GM12872 (cell line): ENCODE results near the gene CENPI.

ENCODE experiments used
- CTCF ChIP-seq: IDR thresholded peaks from 3 replicates; pipeline ENCODE4 v1.5.1; 2011; ENCODE audit warnings: low read depth, mild to moderate bottlenecking, low read length, moderate library complexity; ENCODE audit not compliant: insufficient read depth

Gene CENPI, protein sequence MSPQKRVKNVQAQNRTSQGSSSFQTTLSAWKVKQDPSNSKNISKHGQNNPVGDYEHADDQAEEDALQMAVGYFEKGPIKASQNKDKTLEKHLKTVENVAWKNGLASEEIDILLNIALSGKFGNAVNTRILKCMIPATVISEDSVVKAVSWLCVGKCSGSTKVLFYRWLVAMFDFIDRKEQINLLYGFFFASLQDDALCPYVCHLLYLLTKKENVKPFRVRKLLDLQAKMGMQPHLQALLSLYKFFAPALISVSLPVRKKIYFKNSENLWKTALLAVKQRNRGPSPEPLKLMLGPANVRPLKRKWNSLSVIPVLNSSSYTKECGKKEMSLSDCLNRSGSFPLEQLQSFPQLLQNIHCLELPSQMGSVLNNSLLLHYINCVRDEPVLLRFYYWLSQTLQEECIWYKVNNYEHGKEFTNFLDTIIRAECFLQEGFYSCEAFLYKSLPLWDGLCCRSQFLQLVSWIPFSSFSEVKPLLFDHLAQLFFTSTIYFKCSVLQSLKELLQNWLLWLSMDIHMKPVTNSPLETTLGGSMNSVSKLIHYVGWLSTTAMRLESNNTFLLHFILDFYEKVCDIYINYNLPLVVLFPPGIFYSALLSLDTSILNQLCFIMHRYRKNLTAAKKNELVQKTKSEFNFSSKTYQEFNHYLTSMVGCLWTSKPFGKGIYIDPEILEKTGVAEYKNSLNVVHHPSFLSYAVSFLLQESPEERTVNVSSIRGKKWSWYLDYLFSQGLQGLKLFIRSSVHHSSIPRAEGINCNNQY

GRCh38 chrX:101097546-101098453, at the start of gene CENPI:
Gene CENPI, plus strand, starts transcription at chrX:101098204. Its CDS starts 2,867 bp downstream, at chrX:101101071.
- TF ChIP-seq CTCF, result no peak

GRCh38 chrX:101051153-101051548, 46.9 kb upstream of the CENPI start:
- TF ChIP-seq CTCF, result no peak

GRCh38 chrX:101051549-101052302, 46.3 kb upstream of the CENPI start, which contains the start of gene TRMT2B:
Gene TRMT2B, minus strand, starts transcription at chrX:101052111. Its CDS starts 9,822 bp downstream, at chrX:101042289.
- TF ChIP-seq CTCF, result no peak

DNA sequence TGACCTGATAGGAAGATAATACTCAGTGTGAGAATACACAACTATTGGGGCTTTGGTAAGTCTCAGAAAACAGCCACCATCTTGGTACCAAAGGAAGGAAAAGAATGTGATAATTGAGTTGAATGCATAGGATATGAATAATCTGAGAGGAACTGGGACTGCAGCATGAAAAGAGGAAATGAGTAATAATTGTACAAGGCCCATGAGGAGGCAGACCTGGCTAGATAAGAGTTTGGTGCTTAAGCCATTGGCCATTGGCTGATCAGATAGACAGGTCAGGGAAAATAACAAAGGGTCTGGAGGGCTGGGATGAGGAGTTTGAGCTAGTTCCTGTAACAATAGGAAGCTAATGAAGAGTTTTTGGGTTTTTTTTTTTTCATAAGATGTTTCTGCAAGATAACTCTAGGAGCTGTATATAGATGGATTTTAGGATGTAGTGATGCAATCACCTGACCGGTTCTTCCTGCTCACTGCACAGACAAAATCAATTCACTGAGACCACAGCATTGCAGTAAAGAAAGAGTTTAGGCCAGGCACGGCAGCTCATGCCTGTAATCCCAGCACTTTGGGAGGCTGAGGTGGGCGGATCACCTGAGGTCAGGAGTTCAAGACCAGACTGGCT, 40.8 kb upstream of the CENPI start:
- no peak for TF ChIP-seq CTCF

- no peak for TF ChIP-seq CTCF
Measured at GRCh38 chrX:101062176-101062575, 35.8 kb upstream of the CENPI start.

DNA sequence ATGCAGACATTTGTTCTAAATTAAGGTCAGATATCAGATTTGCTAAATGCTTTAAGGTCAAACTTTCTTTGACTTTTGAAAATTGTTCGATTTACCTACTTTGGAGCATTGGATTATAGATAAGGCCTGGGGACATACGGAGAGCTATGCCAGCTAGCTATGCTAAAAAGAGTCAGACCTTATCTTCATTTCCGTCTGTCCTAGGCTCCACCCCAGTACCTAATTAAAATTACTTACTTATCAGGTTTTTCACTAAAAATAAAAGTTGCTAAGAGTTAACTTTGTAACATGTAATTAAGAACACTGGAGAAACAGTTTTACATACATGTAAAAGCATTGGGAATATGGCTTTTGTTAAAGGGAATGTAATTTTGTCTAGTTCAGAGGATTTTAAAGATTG, 26.4 kb upstream of the CENPI start:
- TF ChIP-seq CTCF, result no peak
